ENCODE data around the gene RALGDS.

GRCh38 chr9:133119846-133120500 is 1.1 kb downstream of the RALGDS start:
- no peak for TF ChIP-seq CTCF (IDR thresholded peaks at IDR 0.05; ENCODE audit: low read depth, low read length)
- no peak for TF ChIP-seq EZH2phosphoT487 (IDR thresholded peaks at IDR 0.05; ENCODE audit: low read depth)
